Transverse colon (tissue), 4 donors: ENCODE measurements around the gene HABP2. TPM values are rescaled to one million over a fixed set of nuclear protein-coding genes. Genes with fewer than 3 reads are reported as not detected.
A peak's percentile ranks its signal among the peaks of the same experiment; 100 is the strongest.

ENCODE experiments used
- DNase-seq: peaks from one replicate; pipeline ENCODE4 v3.0.0-alpha.2; 2019
- H3K27ac ChIP-seq, 4 donors: fragments of 200-600 bp; sonication (generic); 2 replicates each; pipeline ENCODE4 v1.5.1; 2016 to 2018; ENCODE audit warnings: inconsistent platforms in 4 of 4
- H3K27me3 ChIP-seq: fragments of 200-600 bp; sonication (generic); 2 replicates; pipeline ENCODE4 v1.5.1; 2017; ENCODE audit warnings: inconsistent platforms
- H3K36me3 ChIP-seq, 4 donors: fragments of 200-600 bp; sonication (generic); 2 replicates each; pipeline ENCODE4 v1.5.1; 2017 to 2019; ENCODE audit warnings: inconsistent platforms in 4 of 4
- H3K4me1 ChIP-seq, 4 donors: fragments of 200-600 bp; sonication (generic); 2 replicates each; pipeline ENCODE4 v1.5.1; 2017 to 2020; ENCODE audit warnings: inconsistent platforms in 4 of 4
- H3K4me3 ChIP-seq, 4 donors: fragments of 200-600 bp; sonication (generic); 1 replicate in 1 of 4; 2 replicates in 3 of 4; pipeline versions ENCODE4 v1.5.1 to v1.6.1; 2017 to 2019; ENCODE audit warnings: inconsistent platforms in 4 of 4
- H3K9me3 ChIP-seq, 2 donors: fragments of 200-600 bp; sonication (generic); 2 replicates each; pipeline ENCODE4 v1.5.1; 2017 to 2019; ENCODE audit warnings: inconsistent platforms in 2 of 2
- EP300 ChIP-seq: sonication (generic); formaldehyde crosslinking; IDR thresholded peaks from one replicate; pipeline ENCODE4 v1.6.1; 2017; ENCODE audit warnings: antibody characterized with exemption, low read depth
- POLR2A ChIP-seq: fragments of 450-650 bp; IDR thresholded peaks from one replicate; pipeline ENCODE4 v1.6.1; 2016; ENCODE audit warnings: antibody characterized with exemption, mild to moderate bottlenecking, moderate library complexity
- POLR2AphosphoS5 ChIP-seq, 3 donors: sonication (generic); formaldehyde crosslinking; IDR thresholded peaks; one replicate each; pipeline ENCODE4 v1.6.1; 2016; ENCODE audit warnings: antibody characterized with exemption in 3 of 3
- WGBS, 2 donors: methylation state at CpG; one replicate each; pipeline ENCODE4 v1.1.5; 2018; ENCODE audit warnings: low coverage in 1 of 2; 5-methylcytosine and 5-hydroxymethylcytosine counted together
- in situ Hi-C, 4 donors: fragments of 200-750 bp; cut with MboI; loops; one replicate each; pipeline versions ENCODE4 v1.15.0 to v1.15.1; 2017; ENCODE audit warnings: low sequenced_read_pairs in 3 of 4, low pct_ligation_motif_present in 1 of 4, low pct_unique_long_range_greater_than_20kb in 1 of 4
- intact Hi-C: fragments of 100-400 bp; cut with DNase I; formaldehyde crosslinking; loops from one replicate; pipeline ENCODE4 v1.15.1; 2023; ENCODE audit warnings: low total_unique reads
- total RNA-seq, 4 donors: library from RNA; depleted of rRNA; stranded (reverse); fragments of >200 nt; gene quantifications; one replicate each; pipeline ENCODE4 v1.1.0, GENCODE V29; 2016
- TF ChIP-seq, protein P1 (sequence below), 5 experiments: fragments of 200-600 bp in 3 of 5; fragments of 450-650 bp in 2 of 5; sonication (generic) in 3 of 5; IDR thresholded peaks; 1 replicate in 2 of 5; 2 replicates in 3 of 5; pipeline ENCODE4 v1.5.1; 2016 to 2017; ENCODE audit warnings: antibody characterized with exemption in 5 of 5, inconsistent platforms in 3 of 5, mild to moderate bottlenecking in 2 of 5, moderate library complexity in 1 of 5

Gene HABP2
- total RNA-seq, 4 donors from 2014 or later: not detected

DNA sequence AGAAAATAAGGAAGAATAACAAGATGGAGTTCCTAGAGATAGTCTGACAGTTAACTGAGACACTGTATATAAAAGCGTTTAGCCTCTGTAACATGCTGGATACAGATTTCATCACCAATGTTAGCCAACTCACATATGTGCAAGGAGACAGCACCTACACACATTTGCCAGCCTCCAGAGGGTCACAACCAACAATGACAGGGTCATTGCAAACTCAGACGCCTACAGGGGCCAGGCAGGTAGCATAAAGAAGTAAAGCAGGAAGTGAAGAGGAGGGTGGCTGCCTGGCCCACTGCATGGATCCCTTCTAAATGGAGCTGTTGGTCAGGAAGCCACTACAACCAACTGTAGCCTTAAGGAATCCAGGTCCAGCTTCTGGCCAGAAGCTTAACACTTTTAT lies 60.6 kb downstream of the HABP2 start:
- in situ Hi-C loops: no loop called here
- Histone ChIP-seq H3K27me3 (peaks cover 18% of the 10 kb centered on the region), H3K4me1 (no peaks in the 10 kb centered on the region), H3K36me3 (no peaks in the 10 kb centered on the region), H3K9me3 (no peaks in the 10 kb centered on the region), H3K4me3 (no peak overlapping the region), H3K27ac (no peak overlapping the region)
- DNase-seq: no peak
- WGBS, 2 donors: 81% methylated on average over 2 of the region's 2 CpGs; no CpG with 5 or more reads in 1 of the 2 donors
- TF ChIP-seq EP300: no peak
- TF ChIP-seq, protein P1, sequence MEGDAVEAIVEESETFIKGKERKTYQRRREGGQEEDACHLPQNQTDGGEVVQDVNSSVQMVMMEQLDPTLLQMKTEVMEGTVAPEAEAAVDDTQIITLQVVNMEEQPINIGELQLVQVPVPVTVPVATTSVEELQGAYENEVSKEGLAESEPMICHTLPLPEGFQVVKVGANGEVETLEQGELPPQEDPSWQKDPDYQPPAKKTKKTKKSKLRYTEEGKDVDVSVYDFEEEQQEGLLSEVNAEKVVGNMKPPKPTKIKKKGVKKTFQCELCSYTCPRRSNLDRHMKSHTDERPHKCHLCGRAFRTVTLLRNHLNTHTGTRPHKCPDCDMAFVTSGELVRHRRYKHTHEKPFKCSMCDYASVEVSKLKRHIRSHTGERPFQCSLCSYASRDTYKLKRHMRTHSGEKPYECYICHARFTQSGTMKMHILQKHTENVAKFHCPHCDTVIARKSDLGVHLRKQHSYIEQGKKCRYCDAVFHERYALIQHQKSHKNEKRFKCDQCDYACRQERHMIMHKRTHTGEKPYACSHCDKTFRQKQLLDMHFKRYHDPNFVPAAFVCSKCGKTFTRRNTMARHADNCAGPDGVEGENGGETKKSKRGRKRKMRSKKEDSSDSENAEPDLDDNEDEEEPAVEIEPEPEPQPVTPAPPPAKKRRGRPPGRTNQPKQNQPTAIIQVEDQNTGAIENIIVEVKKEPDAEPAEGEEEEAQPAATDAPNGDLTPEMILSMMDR (IDR thresholded peaks at IDR 0.05): no peak
- TF ChIP-seq POLR2A: no peak
- TF ChIP-seq POLR2AphosphoS5 (IDR thresholded peaks at IDR 0.05): no peak
- intact Hi-C loops: no loop called here

DNA sequence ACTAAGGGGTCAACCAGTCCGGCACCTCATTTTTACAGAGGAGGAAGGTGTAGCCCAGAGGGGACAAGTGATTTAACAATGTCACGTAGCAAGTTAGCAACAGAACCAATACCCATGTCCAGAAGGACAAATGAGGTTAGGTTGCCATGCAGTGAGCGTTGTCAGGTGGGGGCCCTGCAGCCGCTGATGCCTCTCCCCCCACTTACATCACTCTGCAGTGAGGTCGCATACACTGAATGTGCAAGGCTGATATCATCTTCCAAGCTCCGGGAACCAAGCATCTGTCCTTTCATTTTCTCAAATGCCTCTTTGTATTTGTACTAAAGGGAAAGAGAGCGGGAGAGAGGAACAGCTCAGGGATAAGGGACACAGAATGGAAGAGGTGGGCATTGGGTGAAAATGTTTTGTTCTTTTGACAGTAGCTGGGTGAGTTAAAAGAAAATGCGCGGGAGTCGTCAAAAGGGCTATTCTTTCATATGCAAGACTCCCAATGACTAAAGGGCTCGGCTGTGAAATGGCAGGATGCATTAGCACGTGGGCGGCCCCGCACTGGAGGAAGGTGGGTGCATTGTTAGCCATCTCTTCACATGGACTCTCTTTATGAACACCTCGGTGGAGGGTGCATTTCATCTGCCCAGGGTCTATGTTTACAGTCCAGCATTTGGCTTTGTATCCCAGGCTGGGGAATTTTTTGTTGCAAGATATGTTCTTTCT lies 61.3 kb downstream of the HABP2 start:
- no peaks in the 10 kb centered on the region for H3K9me3 ChIP-seq
- H3K36me3 ChIP-seq: no peaks in the 10 kb centered on the region
- TF ChIP-seq, protein P1 (IDR thresholded peaks at IDR 0.05): no peak
- TF ChIP-seq POLR2AphosphoS5 (IDR thresholded peaks at IDR 0.05) (no peak), POLR2A (no peak), EP300 (no peak)
- H3K27ac ChIP-seq: no peak overlapping the region
- intact Hi-C loops: no loop called here
- no peak for DNase-seq
- WGBS, 2 donors: 73 to 82% methylated on average over 10 to 15 of the region's 15 CpGs
- in situ Hi-C loops: no loop called here
- H3K4me3 ChIP-seq: no peak overlapping the region
- H3K27me3 ChIP-seq: peaks cover 19% of the 10 kb centered on the region
- H3K4me1 ChIP-seq: no peaks in the 10 kb centered on the region

GRCh38 chr10:113616244-113617074 lies 63.6 kb downstream of the HABP2 start:
- DNase-seq: no peak
- H3K4me3 ChIP-seq: no peak overlapping the region
- TF ChIP-seq, protein P1 (IDR thresholded peaks at IDR 0.05): peak in 2 of 5 experiments; percentile 12 to 23
- no peak for TF ChIP-seq POLR2A
- no peak for TF ChIP-seq POLR2AphosphoS5 (IDR thresholded peaks at IDR 0.05)
- TF ChIP-seq EP300: no peak
- no peaks in the 10 kb centered on the region for H3K9me3 ChIP-seq
- 38 to 50% methylated on average over 3 to 5 of the region's 5 CpGs for WGBS, 2 donors
- H3K36me3 ChIP-seq: no peaks in the 10 kb centered on the region
- intact Hi-C loops: no loop called here
- in situ Hi-C loops: no loop called here
- no peak overlapping the region for H3K27ac ChIP-seq
- H3K4me1 ChIP-seq: no peaks in the 10 kb centered on the region
- H3K27me3 ChIP-seq: peaks cover 24% of the 10 kb centered on the region

DNA sequence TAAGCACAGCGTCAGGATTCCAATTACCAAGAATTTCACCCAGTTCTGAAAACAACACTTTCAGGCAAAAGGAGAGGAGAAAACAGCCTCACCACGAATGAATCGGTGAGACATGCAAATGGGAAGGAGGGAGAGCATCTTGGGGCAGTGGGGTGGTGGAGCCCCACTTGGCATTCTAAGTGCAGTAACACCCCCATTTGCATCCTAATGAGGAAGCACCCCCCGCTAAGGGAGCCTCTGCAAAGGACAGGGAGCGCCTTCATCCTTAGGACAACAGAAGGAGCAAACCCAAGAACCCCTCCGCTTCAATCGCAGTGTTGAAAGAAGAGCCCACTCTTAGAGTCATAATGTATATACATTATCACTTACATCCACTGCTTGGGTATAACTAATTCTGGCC lies 64.2 kb downstream of the HABP2 start:
- no peaks in the 10 kb centered on the region for H3K4me1 ChIP-seq
- no peak for DNase-seq
- H3K27me3 ChIP-seq: peaks cover 24% of the 10 kb centered on the region
- in situ Hi-C loops (no loop called here), intact Hi-C loops (no loop called here)
- no peak overlapping the region for H3K27ac ChIP-seq
- no peaks in the 10 kb centered on the region for H3K9me3 ChIP-seq
- WGBS, 2 donors: 7 to 55% methylated on average over 3 to 7 of the region's 7 CpGs
- H3K4me3 ChIP-seq: no peak overlapping the region
- H3K36me3 ChIP-seq: no peaks in the 10 kb centered on the region
- TF ChIP-seq, protein P1 (IDR thresholded peaks at IDR 0.05): no peak
- TF ChIP-seq POLR2AphosphoS5 (IDR thresholded peaks at IDR 0.05): no peak
- no peak for TF ChIP-seq POLR2A
